ENCODE results near the gene CDK11A. TPM values are rescaled to one million over a fixed set of nuclear protein-coding genes. Genes with fewer than 3 reads are reported as not detected.

Gene CDK11A
- total RNA-seq, 4 donors from 2014 or later: 9.0 to 14.6 (median 11.6) TPM

GRCh38 chr1:1758059-1758621, 34.0 kb upstream of the CDK11A start:
- peaks cover 10% of the 10 kb centered on the region in 2 donors for H3K4me1 ChIP-seq
- H3K9me3 ChIP-seq: no peaks in the 10 kb centered on the region
- no peaks in the 10 kb centered on the region for H3K27me3 ChIP-seq
- ATAC-seq (peak in 1 of 2 donors; percentile 32), DNase-seq (peak in 1 of 2 donors; percentile 59)
- intact Hi-C loops (cut with DNase I; ENCODE audit: low total_unique reads) (no loop called here), in situ Hi-C loops (cut with MboI; ENCODE audit: low sequenced_read_pairs in 4 of 4) (loop anchor here in 1 of 4 donors (25.0 kb wide), 1 partner anchor 129 kb away; the partner anchor contains the start of gene GNB1)
- peak overlapping the region in 1 of 4 donors; percentile 4 for H3K4me3 ChIP-seq
- peak overlapping the region; percentile 48 to 71 (median 70) for H3K27ac ChIP-seq
- H3K36me3 ChIP-seq: peaks cover 0 to 75% of the 10 kb centered on the region in 2 donors
- TF ChIP-seq POLR2A (IDR thresholded peaks at IDR 0.05): no peak
- TF ChIP-seq, protein P1, sequence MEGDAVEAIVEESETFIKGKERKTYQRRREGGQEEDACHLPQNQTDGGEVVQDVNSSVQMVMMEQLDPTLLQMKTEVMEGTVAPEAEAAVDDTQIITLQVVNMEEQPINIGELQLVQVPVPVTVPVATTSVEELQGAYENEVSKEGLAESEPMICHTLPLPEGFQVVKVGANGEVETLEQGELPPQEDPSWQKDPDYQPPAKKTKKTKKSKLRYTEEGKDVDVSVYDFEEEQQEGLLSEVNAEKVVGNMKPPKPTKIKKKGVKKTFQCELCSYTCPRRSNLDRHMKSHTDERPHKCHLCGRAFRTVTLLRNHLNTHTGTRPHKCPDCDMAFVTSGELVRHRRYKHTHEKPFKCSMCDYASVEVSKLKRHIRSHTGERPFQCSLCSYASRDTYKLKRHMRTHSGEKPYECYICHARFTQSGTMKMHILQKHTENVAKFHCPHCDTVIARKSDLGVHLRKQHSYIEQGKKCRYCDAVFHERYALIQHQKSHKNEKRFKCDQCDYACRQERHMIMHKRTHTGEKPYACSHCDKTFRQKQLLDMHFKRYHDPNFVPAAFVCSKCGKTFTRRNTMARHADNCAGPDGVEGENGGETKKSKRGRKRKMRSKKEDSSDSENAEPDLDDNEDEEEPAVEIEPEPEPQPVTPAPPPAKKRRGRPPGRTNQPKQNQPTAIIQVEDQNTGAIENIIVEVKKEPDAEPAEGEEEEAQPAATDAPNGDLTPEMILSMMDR (IDR thresholded peaks at IDR 0.05 in 4 of 5, conservative IDR thresholded peaks at IDR 0.05 in 1 of 5): no peak

- TF ChIP-seq, protein P1 (IDR thresholded peaks at IDR 0.05 in 4 of 5, conservative IDR thresholded peaks at IDR 0.05 in 1 of 5): no peak
- TF ChIP-seq POLR2A (IDR thresholded peaks at IDR 0.05): no peak
- Histone ChIP-seq H3K27ac (peak overlapping the region; percentile 48 to 71 (median 70)), H3K9me3 (no peaks in the 10 kb centered on the region), H3K4me1 (peaks cover 10% of the 10 kb centered on the region in 2 donors), H3K36me3 (peaks cover 0 to 75% of the 10 kb centered on the region in 2 donors), H3K4me3 (no peak overlapping the region), H3K27me3 (no peaks in the 10 kb centered on the region)
- in situ Hi-C loops (cut with MboI; ENCODE audit: low sequenced_read_pairs in 4 of 4): loop anchor here in 1 of 4 donors (25.0 kb wide), 1 partner anchor 130 kb away; the partner anchor contains the start of gene GNB1
- ATAC-seq (no peak), DNase-seq (no peak)
- intact Hi-C loops (cut with DNase I; ENCODE audit: low total_unique reads): no loop called here
These were observed 33.4 kb upstream of the CDK11A start for GRCh38 chr1:1757422-1758058.

GRCh38 chr1:1756661-1757421, 32.7 kb upstream of the CDK11A start:
- Histone ChIP-seq H3K4me3 (no peak overlapping the region), H3K36me3 (peaks cover 0 to 73% of the 10 kb centered on the region in 2 donors), H3K9me3 (no peaks in the 10 kb centered on the region), H3K27me3 (no peaks in the 10 kb centered on the region), H3K4me1 (peaks cover 10% of the 10 kb centered on the region in 2 donors), H3K27ac (no peak overlapping the region)
- intact Hi-C loops (cut with DNase I; ENCODE audit: low total_unique reads) (no loop called here), in situ Hi-C loops (cut with MboI; ENCODE audit: low sequenced_read_pairs in 4 of 4) (loop anchor here in 1 of 4 donors (25.0 kb wide), 1 partner anchor 130 kb away; the partner anchor contains the start of gene GNB1)
- TF ChIP-seq, protein P1 (IDR thresholded peaks at IDR 0.05 in 4 of 5, conservative IDR thresholded peaks at IDR 0.05 in 1 of 5): no peak
- TF ChIP-seq POLR2A (IDR thresholded peaks at IDR 0.05): no peak
- ATAC-seq: no peak
- no peak for DNase-seq

DNA sequence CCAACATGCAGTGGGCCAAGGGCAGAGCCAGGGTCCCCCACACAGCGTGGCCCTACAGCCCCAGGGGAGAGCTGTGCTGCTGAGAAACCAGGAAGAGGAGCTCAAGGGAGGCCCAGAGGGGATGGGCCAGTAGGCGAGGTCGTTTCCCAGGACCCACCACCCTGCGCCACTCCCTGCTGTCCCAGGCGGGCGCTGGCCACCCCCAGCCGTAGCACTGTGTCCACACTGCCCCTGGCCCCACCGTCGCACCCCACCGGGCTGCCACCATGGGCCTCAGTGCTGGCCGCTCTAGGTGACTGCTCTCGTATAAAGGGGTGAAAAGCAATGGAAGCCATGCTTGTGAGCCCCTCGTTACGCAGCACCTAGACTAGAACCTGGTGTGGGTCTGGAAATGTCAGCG, 31.7 kb upstream of the CDK11A start:
- H3K4me1 ChIP-seq: peaks cover 10% of the 10 kb centered on the region in 2 donors
- H3K27me3 ChIP-seq: no peaks in the 10 kb centered on the region
- in situ Hi-C loops (cut with MboI; ENCODE audit: low sequenced_read_pairs in 4 of 4): loop anchor here in 1 of 4 donors (25.0 kb wide), 1 partner anchor 131 kb away; the partner anchor contains the start of gene GNB1
- no peak for DNase-seq
- no peaks in the 10 kb centered on the region for H3K9me3 ChIP-seq
- no peak overlapping the region for H3K4me3 ChIP-seq
- intact Hi-C loops (cut with DNase I; ENCODE audit: low total_unique reads): no loop called here
- no peak overlapping the region for H3K27ac ChIP-seq
- H3K36me3 ChIP-seq: peaks cover 0 to 63% of the 10 kb centered on the region in 2 donors
- TF ChIP-seq, protein P1 (IDR thresholded peaks at IDR 0.05 in 4 of 5, conservative IDR thresholded peaks at IDR 0.05 in 1 of 5): no peak
- TF ChIP-seq POLR2A (IDR thresholded peaks at IDR 0.05): no peak
- ATAC-seq: no peak

All from gastrocnemius medialis (tissue), 4 donors.